CD4-positive, alpha-beta T cell treated with Interleukin-6 for 4 hours (primary cell): ENCODE results near the gene FAM210A.
A peak's percentile ranks its signal among the peaks of the same experiment; 100 is the strongest.
"Not testable (repeated sequence)": the region's sequence is repeated elsewhere in the genome, so short reads cannot be mapped to it uniquely, and the experiment has no call there.

Source experiments
- DNase-seq: peaks from one replicate; pipeline ENCODE4 v3.0.0-alpha.2; 2020; ENCODE audit warnings: mixed read lengths

The FAM210A gene

GRCh38 chr18:13700153-13700552 lies 26.2 kb downstream of the FAM210A start:
- no peak for DNase-seq

- no peak for DNase-seq
These were observed 29.4 kb downstream of the FAM210A start for GRCh38 chr18:13696961-13697360.

GRCh38 chr18:13695337-13695736 lies 31.0 kb downstream of the FAM210A start:
- not testable (repeated sequence) for DNase-seq

GRCh38 chr18:13690060-13690459 lies 36.3 kb downstream of the FAM210A start:
- not testable (repeated sequence) for DNase-seq

- DNase-seq: no peak
These were observed 37.9 kb downstream of the FAM210A start for GRCh38 chr18:13688191-13689136.

- DNase-seq: no peak
These were observed 41.8 kb downstream of the FAM210A start for GRCh38 chr18:13684546-13684945.

GRCh38 chr18:13681701-13682100 lies 44.7 kb downstream of the FAM210A start:
- no peak for DNase-seq

GRCh38 chr18:13680612-13681011 lies 45.7 kb downstream of the FAM210A start:
- DNase-seq: peak; percentile 6

- not testable (repeated sequence) for DNase-seq
These were observed 49.0 kb downstream of the FAM210A start for GRCh38 chr18:13677350-13677749.

- no peak for DNase-seq
These were observed 49.9 kb downstream of the FAM210A start for GRCh38 chr18:13676471-13676870.

GRCh38 chr18:13672657-13673056 lies 53.7 kb downstream of the FAM210A start:
- DNase-seq: no peak

GRCh38 chr18:13661779-13662256 lies 64.5 kb downstream of the FAM210A start:
- DNase-seq: no peak

- DNase-seq: no peak
These were observed 65.1 kb downstream of the FAM210A start for GRCh38 chr18:13661051-13661778.

GRCh38 chr18:13660510-13660909 lies 65.8 kb downstream of the FAM210A start:
- no peak for DNase-seq

GRCh38 chr18:13658436-13659204 lies 67.7 kb downstream of the FAM210A start:
- DNase-seq: no peak

GRCh38 chr18:13657974-13658373 lies 68.4 kb downstream of the FAM210A start:
- no peak for DNase-seq

- no peak for DNase-seq
These were observed 72.5 kb downstream of the FAM210A start for GRCh38 chr18:13653746-13654433.

GRCh38 chr18:13649397-13650390 lies 76.7 kb downstream of the FAM210A start:
- no peak for DNase-seq

- no peak for DNase-seq
These were observed 78.6 kb downstream of the FAM210A start for GRCh38 chr18:13647761-13648160.

GRCh38 chr18:13646633-13647032 lies 79.7 kb downstream of the FAM210A start:
- DNase-seq: no peak

GRCh38 chr18:13645093-13645492 lies 81.3 kb downstream of the FAM210A start:
- no peak for DNase-seq
